ENCODE results near the gene BCR. TPM values are rescaled to one million over a fixed set of nuclear protein-coding genes. Genes with fewer than 3 reads are reported as not detected.

Gene BCR
- total RNA-seq, 1 donor from 2014 or later = 129 TPM

GRCh38 chr22:23193882-23194281, 13.6 kb downstream of the BCR start:
- no peak for DNase-seq (ENCODE audit: low read depth in 2 of 2)

GRCh38 chr22:23196165-23196564, 15.9 kb downstream of the BCR start:
- no peak for DNase-seq (ENCODE audit: low read depth in 2 of 2)

GRCh38 chr22:23197836-23198235, 17.5 kb downstream of the BCR start:
- DNase-seq (ENCODE audit: low read depth in 2 of 2) = no peak

- DNase-seq (ENCODE audit: low read depth in 2 of 2) = peak in 1 of 2 donors; percentile 65
Observed at GRCh38 chr22:23199159-23199558, 18.9 kb downstream of the BCR start.

DNA sequence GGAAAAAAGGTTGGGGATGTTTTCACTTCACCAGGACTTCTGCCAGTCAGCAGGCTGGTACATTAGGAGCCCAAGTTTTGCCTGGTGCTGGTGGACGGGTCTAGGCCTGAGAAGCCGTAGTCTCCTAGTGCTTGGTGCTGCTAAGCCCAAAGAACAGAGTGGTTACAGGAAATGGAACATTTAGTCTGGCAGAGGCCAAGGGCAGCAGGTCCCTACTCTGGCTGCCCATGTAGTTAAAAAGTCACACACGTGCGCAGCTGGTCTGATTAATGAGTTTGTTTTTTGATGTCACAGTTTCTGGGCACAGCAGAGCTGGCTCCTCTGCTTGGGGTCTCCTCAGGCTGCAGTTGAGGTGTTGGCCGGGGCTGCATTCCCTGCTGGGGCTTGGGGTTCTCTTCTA, 20.6 kb downstream of the BCR start:
- peak in 1 of 2 donors; percentile 53 for DNase-seq (ENCODE audit: low read depth in 2 of 2)

- DNase-seq (ENCODE audit: low read depth in 2 of 2) = no peak
Observed at GRCh38 chr22:23202812-23203451, 22.6 kb downstream of the BCR start.

GRCh38 chr22:23203452-23204124, 23.3 kb downstream of the BCR start:
- DNase-seq (ENCODE audit: low read depth in 2 of 2) = no peak

DNA sequence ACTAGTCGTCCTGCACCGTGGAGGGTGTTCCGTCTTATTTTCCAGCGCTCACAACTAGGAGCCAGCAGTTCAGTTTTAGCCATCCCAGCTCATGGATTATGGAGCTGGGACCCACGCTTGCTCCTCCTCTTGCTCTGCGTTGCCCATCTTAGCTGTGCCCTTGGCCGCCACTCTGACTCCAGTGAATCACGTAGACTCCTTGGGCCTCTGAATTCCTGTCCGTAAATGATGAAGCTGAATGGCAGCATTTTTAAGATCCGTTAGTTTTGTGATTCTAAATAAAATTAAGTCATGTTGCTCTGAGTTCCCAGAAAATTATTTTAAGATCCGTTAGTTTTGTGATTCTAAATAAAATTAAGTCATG, 23.8 kb downstream of the BCR start:
- DNase-seq (ENCODE audit: low read depth in 2 of 2) = no peak

DNA sequence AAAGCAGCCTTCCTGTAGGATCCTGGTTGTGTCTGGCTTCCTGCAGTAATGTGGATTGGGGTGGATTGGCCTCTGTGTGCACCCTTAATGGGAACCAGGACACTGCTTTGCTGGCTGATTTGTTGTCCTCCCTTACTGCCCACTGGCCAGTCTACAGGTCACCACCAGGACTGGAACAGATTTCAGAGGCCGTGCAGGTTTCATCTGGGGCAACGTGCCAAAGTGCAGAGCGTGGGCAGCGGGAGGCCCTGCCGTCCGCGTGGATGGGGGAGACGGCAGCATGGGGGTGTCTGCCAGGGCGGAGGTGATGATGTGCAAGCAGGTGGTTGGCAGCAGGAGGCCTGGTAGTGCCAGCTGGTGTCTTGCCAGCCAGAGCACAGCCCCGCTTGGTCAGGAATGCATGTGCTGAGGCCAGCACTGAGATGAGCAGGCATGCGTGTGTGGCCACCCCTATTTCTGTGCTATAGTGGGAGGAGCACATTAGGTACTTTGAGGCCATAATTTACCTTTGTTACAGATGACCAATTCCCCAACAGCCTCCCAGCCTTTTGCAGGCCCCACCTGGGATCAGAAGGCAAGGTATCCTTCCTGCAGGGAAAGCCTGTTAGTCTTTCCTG, 24.3 kb downstream of the BCR start:
- no peak for DNase-seq (ENCODE audit: low read depth in 2 of 2)

GRCh38 chr22:23205339-23206049, 25.2 kb downstream of the BCR start:
- DNase-seq (ENCODE audit: low read depth in 2 of 2) = no peak

DNA sequence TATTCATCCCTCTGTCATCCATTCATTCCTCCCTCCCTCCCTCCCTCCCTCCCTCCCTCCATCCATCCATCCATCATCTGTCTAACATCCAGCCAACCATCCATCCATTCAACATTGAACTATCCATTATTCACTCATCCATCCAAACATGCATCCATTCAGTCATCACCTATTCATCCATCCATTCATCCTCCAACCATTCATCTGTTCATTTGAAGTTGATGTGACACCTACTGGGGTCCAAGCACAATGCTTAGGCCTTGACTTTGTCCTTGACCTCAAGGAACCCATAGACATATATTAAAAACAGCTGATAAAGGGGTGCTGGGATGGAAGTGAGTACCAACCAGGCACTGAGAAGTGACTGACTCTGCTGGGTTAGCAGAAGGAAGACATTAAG, 26.6 kb downstream of the BCR start:
- DNase-seq (ENCODE audit: low read depth in 2 of 2) = no peak

DNA sequence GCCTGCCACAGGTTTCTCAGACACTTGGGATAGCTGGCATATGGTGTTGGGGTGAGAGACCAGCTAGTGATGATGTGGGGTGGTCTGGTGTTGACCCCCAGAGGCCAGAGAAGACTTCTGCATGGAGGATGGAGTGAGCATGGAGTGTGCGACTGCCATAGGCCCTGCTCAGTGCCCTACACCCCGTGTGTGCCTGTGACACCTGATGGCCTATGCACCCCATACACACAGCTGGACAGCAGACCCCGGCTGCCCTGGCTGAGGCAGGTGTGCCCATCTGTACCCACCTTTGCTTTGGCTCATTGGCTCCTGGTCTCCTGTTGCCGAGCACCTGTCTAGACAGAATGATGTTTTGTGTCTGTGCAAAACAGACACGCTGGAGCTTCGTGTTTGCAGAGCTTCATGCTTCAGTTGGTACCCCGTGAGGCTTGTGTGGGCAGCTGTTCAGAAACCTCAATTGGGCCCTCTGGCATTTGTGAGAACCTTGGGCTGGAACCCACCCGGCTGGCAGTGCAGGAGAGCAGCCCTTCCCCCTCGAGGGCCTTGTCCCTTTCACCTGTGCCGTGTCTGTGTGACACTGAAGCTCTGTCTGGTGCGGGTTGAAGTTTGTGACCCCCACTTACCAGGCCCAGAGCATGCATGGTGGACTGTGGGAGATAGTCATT, 27.6 kb downstream of the BCR start:
- DNase-seq (ENCODE audit: low read depth in 2 of 2) = no peak

DNA sequence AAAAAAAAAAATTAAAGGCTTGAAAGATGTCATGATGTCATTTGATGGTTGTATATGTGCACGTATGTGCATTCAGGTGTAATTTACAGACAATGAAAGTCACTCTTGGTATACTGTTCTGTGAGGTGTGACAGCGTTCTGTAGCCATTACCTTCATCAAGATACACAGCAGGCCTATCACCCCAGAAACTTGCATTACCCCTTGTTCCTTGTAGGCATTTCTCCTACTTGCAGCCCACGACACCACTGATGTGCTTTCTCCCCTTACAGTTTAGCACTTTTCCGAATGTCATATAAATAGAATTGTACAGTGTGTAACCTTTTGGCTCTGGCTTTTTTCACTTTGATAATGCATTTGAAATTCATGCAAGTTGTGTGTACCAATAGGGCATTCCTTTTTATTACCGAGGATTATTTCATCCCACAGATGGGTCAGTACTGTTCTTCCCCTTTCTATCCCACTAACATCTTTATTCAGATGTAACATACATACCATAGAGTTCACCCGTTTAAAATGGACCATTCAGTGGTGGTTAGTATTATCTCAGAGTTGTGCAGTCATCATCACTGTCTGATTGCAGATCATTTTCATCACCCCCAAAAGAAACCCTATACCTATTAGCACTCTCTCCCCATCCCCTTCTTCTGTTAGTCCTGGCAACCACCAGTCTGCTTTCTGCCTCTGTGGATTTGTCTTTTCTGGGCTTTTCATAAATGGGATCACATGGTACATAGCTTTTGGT, 30.3 kb downstream of the BCR start:
- DNase-seq (ENCODE audit: low read depth in 2 of 2) = no peak

DNA sequence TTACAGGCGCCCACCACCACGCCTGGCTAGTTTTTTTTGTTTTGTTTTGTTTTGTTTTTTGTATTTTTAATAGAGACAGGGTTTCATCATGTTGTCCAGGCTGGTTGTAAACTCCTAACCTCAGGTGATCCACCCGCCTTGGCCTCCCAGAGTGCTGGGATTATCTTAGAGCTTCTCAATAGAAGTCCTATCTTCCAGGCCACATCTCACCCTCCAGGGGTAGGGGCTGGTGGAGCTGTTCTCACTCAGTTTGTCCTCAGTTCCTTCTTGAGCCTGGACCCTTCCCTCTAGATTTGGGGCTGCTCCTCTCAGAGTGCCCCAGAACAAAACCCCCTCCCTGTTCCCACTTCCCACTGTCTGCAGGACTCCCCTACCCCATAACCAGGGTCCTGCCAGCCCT, 31.3 kb downstream of the BCR start:
- no peak for DNase-seq (ENCODE audit: low read depth in 2 of 2)

- no peak for DNase-seq (ENCODE audit: low read depth in 2 of 2)
Observed at GRCh38 chr22:23212061-23213021, 32.0 kb downstream of the BCR start.

DNA sequence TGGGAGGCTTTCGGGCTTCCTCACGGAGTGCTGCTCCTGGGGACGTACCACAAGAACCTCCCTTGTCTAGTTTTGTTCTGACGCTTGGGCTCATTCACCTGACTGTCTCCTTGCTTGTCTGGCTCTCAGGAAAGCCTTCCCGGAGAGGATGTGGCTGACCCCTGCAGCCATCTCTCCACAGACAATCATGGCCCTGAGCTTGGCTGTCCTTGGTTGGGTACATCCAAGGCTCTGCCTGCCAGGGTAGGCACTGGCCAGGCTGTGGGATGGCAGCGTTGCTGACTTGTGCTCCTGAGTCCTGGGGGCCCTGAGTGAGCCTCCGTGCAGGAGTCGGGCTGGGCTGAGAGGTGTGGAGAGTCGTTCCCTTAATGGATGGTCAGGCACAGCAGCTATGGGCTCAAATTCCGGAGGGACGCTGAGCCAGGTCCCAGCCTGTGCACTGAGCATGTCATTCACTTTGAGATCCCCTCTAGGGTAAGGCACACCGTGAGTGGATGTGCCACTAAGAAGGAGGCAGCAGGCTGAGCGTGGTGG, 32.8 kb downstream of the BCR start:
- no peak for DNase-seq (ENCODE audit: low read depth in 2 of 2)

DNA sequence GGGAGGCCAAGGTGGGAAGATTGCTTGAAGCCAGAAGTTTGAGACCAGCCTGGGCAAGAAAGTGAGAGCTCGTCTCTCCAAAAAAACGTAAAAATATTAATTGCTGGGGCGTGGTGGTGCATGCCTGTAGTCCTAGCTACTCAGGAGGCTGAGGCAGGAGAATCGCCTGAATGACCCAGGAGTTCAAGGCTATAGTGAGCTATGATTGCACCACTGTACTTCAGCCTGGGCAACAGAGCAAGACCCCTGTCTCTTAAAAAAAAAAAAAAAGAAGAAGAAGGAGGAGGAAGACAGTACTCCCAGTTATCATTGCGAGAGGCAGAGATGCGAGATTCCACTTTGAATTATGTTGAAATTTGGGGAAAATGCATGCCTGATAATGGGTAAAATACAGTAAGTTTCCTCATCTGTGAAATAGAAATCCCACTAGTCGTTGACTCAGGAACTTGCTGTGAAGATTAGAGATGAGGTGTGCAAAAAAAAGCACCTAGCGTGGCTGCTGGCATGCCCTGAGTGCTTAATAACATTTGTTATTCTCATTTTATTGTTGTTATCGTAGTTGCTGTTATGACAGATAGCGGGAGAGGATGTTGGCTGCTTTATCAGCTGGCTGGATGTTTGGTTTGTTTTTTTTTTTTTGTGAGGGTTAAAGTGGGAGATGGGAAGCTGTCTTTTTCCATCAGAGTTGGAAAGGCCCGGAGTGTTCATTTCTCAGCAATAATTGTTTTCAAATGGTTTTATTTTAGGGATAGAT, 33.4 kb downstream of the BCR start:
- peak; percentile 58 to 96 for DNase-seq (ENCODE audit: low read depth in 2 of 2)

- peak in 1 of 2 donors; percentile 73 for DNase-seq (ENCODE audit: low read depth in 2 of 2)
Observed at GRCh38 chr22:23214398-23214797, 34.1 kb downstream of the BCR start.

Measured in lung microvascular endothelial cell (primary cell).